Body of pancreas (tissue), 4 donors: ENCODE data around the gene TOP3B. TPM values are rescaled to one million over a fixed set of nuclear protein-coding genes. Genes with fewer than 3 reads are reported as not detected.

Experiments
- ATAC-seq: fragments of 150-250 bp; one replicate; pipeline ENCODE4 v1.9.1; 2016
- DNase-seq, 4 donors: peaks; one replicate each; pipeline ENCODE4 v3.0.0-alpha.2; 2019
- H3K27ac ChIP-seq, 4 donors: fragments of 200-600 bp; sonication (generic); 1 replicate in 3 of 4; 2 replicates in 1 of 4; pipeline versions ENCODE4 v1.5.1 to v1.6.1; 2016 to 2019; ENCODE audit warnings: mild to moderate bottlenecking in 1 of 4, mixed read lengths in 1 of 4, moderate library complexity in 1 of 4
- H3K27me3 ChIP-seq, 2 donors: fragments of 200-600 bp; sonication (generic); one replicate each; pipeline ENCODE4 v1.6.0; 2016; ENCODE audit warnings: mild to moderate bottlenecking in 1 of 2
- H3K36me3 ChIP-seq, 2 donors: fragments of 200-600 bp; sonication (generic); replicated peaks in 1 of 2; 2 replicates each; pipeline ENCODE4 v1.5.1; 2016; ENCODE audit warnings: low read depth in 2 of 2; ENCODE audit not compliant: insufficient read depth in 1 of 2
- H3K4me1 ChIP-seq: fragments of 200-600 bp; sonication (generic); one replicate; pipeline ENCODE4 v1.6.0; 2016
- H3K4me3 ChIP-seq, 2 donors: fragments of 200-600 bp; sonication (generic); 1 replicate in 1 of 2; 2 replicates in 1 of 2; pipeline ENCODE4 v1.5.1; 2016 to 2019
- H3K9me3 ChIP-seq, 3 donors: fragments of 200-600 bp; sonication (generic); 1 replicate in 2 of 3; 2 replicates in 1 of 3; pipeline ENCODE4 v1.5.1; 2016
- CTCF ChIP-seq, 7 experiments: fragments of 450-650 bp in 4 of 7; fragments of 200-600 bp in 3 of 7; sonication (generic) in 3 of 7; IDR thresholded peaks; one replicate each; pipeline ENCODE4 v1.5.1; 2016 to 2019; ENCODE audit warnings: antibody characterized with exemption in 7 of 7
- POLR2A ChIP-seq, 3 donors: fragments of 450-650 bp; IDR thresholded peaks; one replicate each; pipeline ENCODE4 v1.6.1; 2016; ENCODE audit warnings: antibody characterized with exemption in 3 of 3, mild to moderate bottlenecking in 2 of 3
- WGBS, 2 donors: methylation state at CpG; one replicate each; pipeline ENCODE4 v1.1.5; 2017; 5-methylcytosine and 5-hydroxymethylcytosine counted together
- intact Hi-C: fragments of 100-400 bp; cut with DNase I; formaldehyde crosslinking; loops from one replicate; pipeline ENCODE4 v1.15.1; 2023
- total RNA-seq, 2 donors: library from RNA; depleted of rRNA; stranded (reverse); fragments of >200 nt; gene quantifications; one replicate each; pipeline ENCODE4 v1.1.0, GENCODE V29; 2016

Gene TOP3B
- total RNA-seq, 2 donors from 2014 or later = 19.2 to 48.8 TPM

GRCh38 chr22:21952586-21953571 is 29.7 kb downstream of the TOP3B start, which contains the start of gene PPM1F:
TSS of gene PPM1F (minus strand) at chr22:21952848. CDS start at chr22:21946048, 6,800 bp downstream.
- Histone ChIP-seq H3K4me1 (peaks cover 14% of the 10 kb centered on the region), H3K27me3 (no peaks in the 10 kb centered on the region), H3K36me3 (no peaks in the 10 kb centered on the region), H3K9me3 (no peaks in the 10 kb centered on the region), H3K4me3 (peak within 1 kb of the TSS; percentile 46 to 88), H3K27ac (peak within 1 kb of the TSS in 3 of 4 donors; percentile 31 to 70 (median 66))
- DNase-seq = peak; percentile 87 to 91 (median 90)
- ATAC-seq = peak; percentile 93
- peak; percentile 66 to 99 (median 97) for TF ChIP-seq CTCF (IDR thresholded peaks at IDR 0.05)
- peak in 1 of 3 donors; percentile 49 for TF ChIP-seq POLR2A (IDR thresholded peaks at IDR 0.05)
- 9 to 40% methylated on average over 14 to 57 of the region's 58 CpGs for WGBS, 2 donors
- intact Hi-C loops = no loop called here

- Histone ChIP-seq H3K4me3 (peak overlapping the region; percentile 46 to 88), H3K27ac (peak overlapping the region in 3 of 4 donors; percentile 31 to 70 (median 66)), H3K27me3 (no peaks in the 10 kb centered on the region), H3K36me3 (no peaks in the 10 kb centered on the region), H3K9me3 (no peaks in the 10 kb centered on the region), H3K4me1 (peaks cover 14% of the 10 kb centered on the region)
- DNase-seq (peak; percentile 51 to 68 (median 56)), ATAC-seq (peak; percentile 39)
- intact Hi-C loops = no loop called here
- 5 to 18% methylated on average over 7 to 29 of the region's 29 CpGs for WGBS, 2 donors
- TF ChIP-seq POLR2A (IDR thresholded peaks at IDR 0.05) (no peak), CTCF (IDR thresholded peaks at IDR 0.05) (no peak)
Observed at GRCh38 chr22:21951931-21952465, 30.6 kb downstream of the TOP3B start.

GRCh38 chr22:21951062-21951461 is 31.5 kb downstream of the TOP3B start:
- DNase-seq (no peak), ATAC-seq (no peak)
- H3K4me3 ChIP-seq = no peak overlapping the region
- H3K4me1 ChIP-seq = peaks cover 14% of the 10 kb centered on the region
- no peak overlapping the region for H3K27ac ChIP-seq
- WGBS, 2 donors = 92 to 94% methylated on average over 7 of the region's 7 CpGs
- TF ChIP-seq POLR2A (IDR thresholded peaks at IDR 0.05) (no peak), CTCF (IDR thresholded peaks at IDR 0.05) (no peak)
- intact Hi-C loops = no loop called here
- no peaks in the 10 kb centered on the region for H3K36me3 ChIP-seq
- no peaks in the 10 kb centered on the region for H3K27me3 ChIP-seq
- no peaks in the 10 kb centered on the region for H3K9me3 ChIP-seq

GRCh38 chr22:21949948-21950347 is 32.6 kb downstream of the TOP3B start:
- TF ChIP-seq CTCF (IDR thresholded peaks at IDR 0.05) = no peak
- no peak for TF ChIP-seq POLR2A (IDR thresholded peaks at IDR 0.05)
- no peaks in the 10 kb centered on the region for H3K27me3 ChIP-seq
- H3K4me1 ChIP-seq = peaks cover 14% of the 10 kb centered on the region
- DNase-seq = no peak
- peak overlapping the region in 2 of 4 donors; percentile 28 to 43 for H3K27ac ChIP-seq
- intact Hi-C loops = no loop called here
- no peaks in the 10 kb centered on the region for H3K36me3 ChIP-seq
- 84 to 100% methylated on average over 1 of the region's 1 CpG for WGBS, 2 donors
- no peak overlapping the region for H3K4me3 ChIP-seq
- no peaks in the 10 kb centered on the region for H3K9me3 ChIP-seq
- no peak for ATAC-seq
